ENCODE data around the gene UNC45A. TPM values are rescaled to one million over a fixed set of nuclear protein-coding genes. Genes with fewer than 3 reads are reported as not detected.

The UNC45A gene
- total and polyA plus RNA-seq, 2 of the 13 experiments (the other 11 are each of a cell fraction or from before 2014, with no cell fraction given), result 33.8 to 39.7 TPM

- TF ChIP-seq HCFC1 (IDR thresholded peaks at IDR 0.05; ENCODE audit: low read depth, low read length), result 0 out of 2 replicates have a peak, but pooled peaks have one; percentile 8
- TF ChIP-seq AKAP8 (CRISPR knock-in tag; IDR thresholded peaks at IDR 0.05), result peak; percentile 37; the same call in 1 of the 2 replicates
- TF ChIP-seq ZNF558 (CRISPR knock-in tag; IDR thresholded peaks at IDR 0.05; ENCODE audit: borderline replicate concordance), result no peak
- TF ChIP-seq SETDB1 (CRISPR knock-in tag; IDR thresholded peaks at IDR 0.05; ENCODE audit: borderline replicate concordance), result no peak
- no peak; the same call in 1 of the 2 replicates for TF ChIP-seq ZNF510 (CRISPR knock-in tag; IDR thresholded peaks at IDR 0.05; ENCODE audit: low read depth)
- TF ChIP-seq MED1 (CRISPR knock-in tag; IDR thresholded peaks at IDR 0.05), result peak; percentile 72; the same call in 1 of the 2 replicates
- TF ChIP-seq ZNF784 (CRISPR knock-in tag; IDR thresholded peaks at IDR 0.05; ENCODE audit: borderline replicate concordance), result no peak
- TF ChIP-seq NFKBIZ (CRISPR knock-in tag; IDR thresholded peaks at IDR 0.05), result peak; percentile 43
- TF ChIP-seq MTF2 (CRISPR knock-in tag; IDR thresholded peaks at IDR 0.05; ENCODE audit: borderline replicate concordance), result peak; percentile 95; the same call in 1 of the 2 replicates
- peak; percentile 48; the same call in 1 of the 2 replicates for TF ChIP-seq ARNT2 (CRISPR knock-in tag; IDR thresholded peaks at IDR 0.05; ENCODE audit: low read depth)
- TF ChIP-seq ZNF367 (CRISPR knock-in tag; IDR thresholded peaks at IDR 0.05; ENCODE audit: borderline replicate concordance), result no peak
- TF ChIP-seq ATAD3A (CRISPR knock-in tag; IDR thresholded peaks at IDR 0.05), result no peak
- no peak for TF ChIP-seq EZH2 (conservative IDR thresholded peaks at IDR 0.05; ENCODE audit: low read depth, low read length)
- no peak for TF ChIP-seq AKNA (CRISPR knock-in tag; IDR thresholded peaks at IDR 0.05; ENCODE audit: borderline replicate concordance)
- TF ChIP-seq ARID3A (IDR thresholded peaks at IDR 0.05; ENCODE audit: low read depth, low read length), result no peak
- peak; percentile 52; the same call in 1 of the 2 replicates for TF ChIP-seq ESRRA (CRISPR knock-in tag; IDR thresholded peaks at IDR 0.05; ENCODE audit: low read depth)
- TF ChIP-seq ZNF747 (CRISPR knock-in tag; IDR thresholded peaks at IDR 0.05; ENCODE audit: borderline replicate concordance), result peak; percentile 80; the same call in 1 of the 2 replicates
- TF ChIP-seq ZNF24 (IDR thresholded peaks at IDR 0.05), result no peak
- 0 out of 2 replicates have a peak, but pooled peaks have one; percentile 23 for TF ChIP-seq ZBTB3 (CRISPR knock-in tag; IDR thresholded peaks at IDR 0.05; ENCODE audit: borderline replicate concordance, low read depth)
- peak; percentile 39 for TF ChIP-seq NRL (CRISPR knock-in tag; IDR thresholded peaks at IDR 0.05; ENCODE audit: borderline replicate concordance)
- no peak for TF ChIP-seq ZSCAN30 (CRISPR knock-in tag; IDR thresholded peaks at IDR 0.05)
These were observed 3.0 kb upstream of the UNC45A start, which contains the start of gene HDDC3 (continued) for GRCh38 chr15:90931828-90932659.

Measured in HepG2 (cell line).